H7 (cell line): ENCODE measurements around the gene DMD. TPM values are rescaled to one million over a fixed set of nuclear protein-coding genes. Genes with fewer than 3 reads are reported as not detected.

ENCODE experiments used
- DNase-seq: peaks from one replicate; pipeline ENCODE4 v3.0.0; 2012
- H3K27me3 ChIP-seq: 2 replicates; pipeline ENCODE4 v1.6.0; 2011; ENCODE audit warnings: mild to moderate bottlenecking, low read length; ENCODE audit not compliant: control insufficient read depth, insufficient read depth
- H3K36me3 ChIP-seq: replicated peaks from 2 replicates; pipeline ENCODE4 v1.5.1; 2011; ENCODE audit warnings: low read length; ENCODE audit not compliant: control insufficient read depth, insufficient read depth
- H3K4me3 ChIP-seq: 2 replicates; pipeline ENCODE4 v1.5.1; 2011; ENCODE audit warnings: low read depth, mild to moderate bottlenecking, control low read depth, low read length, moderate library complexity; ENCODE audit not compliant: insufficient read depth
- total RNA-seq: library from RNA; depleted of rRNA; stranded (reverse); fragments of >200 nt; shearing (Covaris generic); gene quantifications from 2 replicates; pipeline ENCODE4 v1.2.3, GENCODE V29; 2014

DMD gene
- total RNA-seq, 1 experiment from 2014 or later, result 17.1 TPM

- no peaks in the 10 kb centered on the region for H3K27me3 ChIP-seq
- H3K4me3 ChIP-seq, result no peak overlapping the region
- no peaks in the 10 kb centered on the region for H3K36me3 ChIP-seq
- DNase-seq, result no peak
These were observed 1910.1 kb downstream of the DMD start for GRCh38 chrX:31301203-31301602.

DNA sequence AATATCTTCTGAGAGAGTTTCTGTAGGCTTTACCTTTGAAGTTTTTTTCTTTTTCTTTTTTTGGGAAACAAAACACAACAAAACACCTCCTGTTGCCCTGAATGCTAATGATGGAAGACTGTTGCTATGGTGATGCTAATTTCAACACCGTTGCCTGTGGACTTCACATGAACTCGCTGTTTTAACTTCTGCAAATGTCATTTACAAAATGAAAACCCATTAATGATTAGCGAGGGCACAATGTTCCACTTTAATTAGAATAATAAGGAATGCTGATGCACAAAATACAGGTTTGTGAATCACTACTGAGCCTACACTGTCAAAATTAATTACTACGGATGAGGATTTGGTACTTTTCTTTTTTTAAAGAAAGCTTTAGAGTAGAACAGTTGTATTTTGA lies 1912.4 kb downstream of the DMD start:
- H3K27me3 ChIP-seq, result no peaks in the 10 kb centered on the region
- no peak overlapping the region for H3K4me3 ChIP-seq
- no peak for DNase-seq
- H3K36me3 ChIP-seq, result no peaks in the 10 kb centered on the region

- Histone ChIP-seq H3K4me3 (no peak overlapping the region), H3K36me3 (no peaks in the 10 kb centered on the region), H3K27me3 (no peaks in the 10 kb centered on the region)
- no peak for DNase-seq
These were observed 1913.5 kb downstream of the DMD start for GRCh38 chrX:31297881-31298280.

- H3K36me3 ChIP-seq, result no peaks in the 10 kb centered on the region
- no peaks in the 10 kb centered on the region for H3K27me3 ChIP-seq
- DNase-seq, result no peak
- H3K4me3 ChIP-seq, result no peak overlapping the region
These were observed 1916.9 kb downstream of the DMD start for GRCh38 chrX:31294475-31294874.

GRCh38 chrX:31293409-31293808 lies 1917.9 kb downstream of the DMD start:
- Histone ChIP-seq H3K36me3 (no peaks in the 10 kb centered on the region), H3K27me3 (no peaks in the 10 kb centered on the region), H3K4me3 (no peak overlapping the region)
- no peak for DNase-seq

DNA sequence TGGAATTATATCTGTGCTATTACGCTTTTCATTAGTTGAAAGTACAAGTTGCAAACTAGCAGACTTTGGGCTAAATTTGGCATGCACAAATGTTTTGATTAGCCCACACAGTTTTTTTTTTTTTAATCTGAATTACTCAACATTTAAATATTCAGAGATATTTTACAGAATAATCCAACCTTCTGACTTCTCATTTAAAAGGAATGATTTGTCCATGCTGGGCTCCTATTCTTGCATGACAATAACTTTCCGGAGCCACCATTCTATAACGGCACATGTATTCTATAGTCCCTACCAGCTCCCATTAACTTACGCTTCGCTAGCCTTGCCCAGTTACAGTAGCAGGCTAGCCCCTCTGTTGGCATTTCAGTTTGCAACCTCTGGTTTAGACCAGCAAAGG lies 1920.2 kb downstream of the DMD start:
- H3K36me3 ChIP-seq, result no peaks in the 10 kb centered on the region
- no peak for DNase-seq
- H3K4me3 ChIP-seq, result no peak overlapping the region
- H3K27me3 ChIP-seq, result no peaks in the 10 kb centered on the region

DNA sequence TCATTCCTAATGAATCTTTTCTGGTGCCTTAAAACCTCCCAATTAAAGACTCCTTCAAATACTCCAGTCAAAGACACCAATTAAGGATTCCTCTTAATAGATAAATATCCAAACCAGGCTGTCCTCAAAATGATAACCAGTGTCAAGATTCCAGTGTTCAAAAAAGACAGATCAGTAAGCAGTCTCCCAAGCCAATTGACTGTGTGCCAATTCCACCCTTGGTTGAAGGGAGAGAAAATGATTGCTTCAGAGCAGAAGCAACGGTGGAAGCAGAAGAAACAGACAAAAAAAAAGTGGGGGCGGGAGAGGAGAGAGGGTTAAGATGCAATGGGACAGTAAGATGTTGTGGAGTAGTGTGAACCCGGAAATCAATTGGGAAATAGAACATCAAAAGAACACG lies 1923.5 kb downstream of the DMD start:
- no peaks in the 10 kb centered on the region for H3K27me3 ChIP-seq
- no peaks in the 10 kb centered on the region for H3K36me3 ChIP-seq

DNA sequence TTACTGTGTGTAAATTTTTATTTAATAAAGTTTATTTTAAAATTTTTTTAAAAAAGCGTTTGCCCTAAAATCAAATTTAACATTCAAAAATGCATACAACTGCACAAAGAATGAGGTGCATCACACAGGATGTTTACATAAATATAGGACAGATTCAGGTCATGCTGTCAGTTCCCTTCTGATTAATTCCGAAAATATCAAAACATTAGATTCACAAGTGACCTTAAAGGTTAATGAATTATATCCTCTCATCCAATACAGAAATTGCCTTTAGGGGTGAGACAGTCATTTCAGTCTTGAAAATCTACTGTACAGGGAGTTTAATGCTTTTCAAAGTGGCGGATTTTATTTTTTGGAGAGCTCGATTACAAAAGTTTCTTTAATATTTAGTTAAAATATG lies 1930.8 kb downstream of the DMD start:
- H3K36me3 ChIP-seq, result no peaks in the 10 kb centered on the region
- no peak overlapping the region for H3K4me3 ChIP-seq
- no peak for DNase-seq
- no peaks in the 10 kb centered on the region for H3K27me3 ChIP-seq

More for the DNA sequence above, 1923.5 kb downstream of the DMD start:
- H3K4me3 ChIP-seq, result no peak overlapping the region
- DNase-seq, result no peak

- Histone ChIP-seq H3K4me3 (no peak overlapping the region), H3K27me3 (no peaks in the 10 kb centered on the region), H3K36me3 (no peaks in the 10 kb centered on the region)
- no peak for DNase-seq
These were observed 1932.0 kb downstream of the DMD start for GRCh38 chrX:31279359-31279758.

- Histone ChIP-seq H3K27me3 (no peaks in the 10 kb centered on the region), H3K36me3 (no peaks in the 10 kb centered on the region), H3K4me3 (no peak overlapping the region)
- DNase-seq, result no peak
These were observed 1938.9 kb downstream of the DMD start for GRCh38 chrX:31272472-31272775.

DNA sequence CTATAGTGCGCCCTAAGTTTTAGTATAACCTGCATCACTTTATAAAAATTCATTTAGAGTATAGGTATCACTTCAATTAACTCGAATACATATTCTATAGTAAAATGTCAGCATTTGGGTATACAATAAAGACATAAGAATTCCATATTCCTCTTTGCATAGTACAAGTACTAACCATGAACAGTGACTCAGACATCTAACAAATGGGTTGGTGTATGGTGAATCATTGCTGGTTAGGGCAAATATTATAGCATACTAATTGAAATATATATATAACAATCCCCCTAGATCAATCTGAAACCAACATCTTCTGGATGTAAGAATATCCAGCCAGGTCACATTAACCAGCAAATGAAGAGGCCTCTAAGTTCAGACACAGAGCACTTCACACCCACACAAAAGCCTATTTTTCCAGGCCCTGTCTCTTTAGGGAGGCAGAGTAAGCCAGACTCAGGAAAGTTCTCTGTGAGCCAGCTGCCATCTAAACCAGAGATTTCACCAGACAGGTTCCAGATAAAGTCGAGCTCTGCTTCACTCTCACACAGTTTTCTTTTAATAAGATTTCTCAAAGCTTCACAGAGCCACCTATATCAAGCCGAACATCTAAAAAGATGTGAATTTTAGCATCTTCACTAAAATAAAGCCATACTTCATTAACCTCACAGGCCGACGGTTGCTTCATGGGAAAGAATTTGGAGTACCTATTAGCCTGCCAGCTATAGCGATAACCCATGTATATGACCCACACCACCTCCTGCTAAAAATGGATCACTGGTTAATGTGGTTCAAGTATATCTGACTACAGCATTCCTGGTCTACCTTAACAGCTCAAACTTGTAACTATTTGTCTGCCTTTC lies 1939.5 kb downstream of the DMD start:
- no peaks in the 10 kb centered on the region for H3K27me3 ChIP-seq
- DNase-seq, result no peak
- H3K36me3 ChIP-seq, result no peaks in the 10 kb centered on the region
- no peak overlapping the region for H3K4me3 ChIP-seq

GRCh38 chrX:31269914-31270313 lies 1941.4 kb downstream of the DMD start:
- H3K36me3 ChIP-seq, result no peaks in the 10 kb centered on the region
- no peaks in the 10 kb centered on the region; the same call in 1 of the 2 replicates for H3K27me3 ChIP-seq
- DNase-seq, result no peak
- no peak overlapping the region for H3K4me3 ChIP-seq

DNA sequence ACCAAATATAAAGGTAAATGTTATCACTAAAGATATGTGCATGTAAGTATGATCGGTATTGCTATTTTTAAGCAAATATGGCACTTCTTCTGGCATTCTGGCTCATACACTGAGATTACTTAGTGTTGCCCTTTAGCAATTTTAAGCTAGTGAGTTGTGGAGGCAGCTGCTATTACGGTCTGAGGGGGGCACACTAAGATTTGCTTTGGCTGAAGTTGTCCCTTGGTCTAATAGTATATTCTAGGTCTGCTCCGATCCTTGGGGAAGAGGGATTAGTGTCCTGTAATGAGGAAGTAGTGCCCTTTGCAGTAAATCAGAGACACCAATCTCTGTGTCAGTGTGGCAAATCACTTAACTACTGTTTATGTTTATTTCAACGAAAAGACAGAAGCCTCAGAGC lies 1943.0 kb downstream of the DMD start:
- Histone ChIP-seq H3K27me3 (no peaks in the 10 kb centered on the region; the same call in 1 of the 2 replicates), H3K36me3 (no peaks in the 10 kb centered on the region), H3K4me3 (no peak overlapping the region)
- peak; percentile 11 for DNase-seq

DNA sequence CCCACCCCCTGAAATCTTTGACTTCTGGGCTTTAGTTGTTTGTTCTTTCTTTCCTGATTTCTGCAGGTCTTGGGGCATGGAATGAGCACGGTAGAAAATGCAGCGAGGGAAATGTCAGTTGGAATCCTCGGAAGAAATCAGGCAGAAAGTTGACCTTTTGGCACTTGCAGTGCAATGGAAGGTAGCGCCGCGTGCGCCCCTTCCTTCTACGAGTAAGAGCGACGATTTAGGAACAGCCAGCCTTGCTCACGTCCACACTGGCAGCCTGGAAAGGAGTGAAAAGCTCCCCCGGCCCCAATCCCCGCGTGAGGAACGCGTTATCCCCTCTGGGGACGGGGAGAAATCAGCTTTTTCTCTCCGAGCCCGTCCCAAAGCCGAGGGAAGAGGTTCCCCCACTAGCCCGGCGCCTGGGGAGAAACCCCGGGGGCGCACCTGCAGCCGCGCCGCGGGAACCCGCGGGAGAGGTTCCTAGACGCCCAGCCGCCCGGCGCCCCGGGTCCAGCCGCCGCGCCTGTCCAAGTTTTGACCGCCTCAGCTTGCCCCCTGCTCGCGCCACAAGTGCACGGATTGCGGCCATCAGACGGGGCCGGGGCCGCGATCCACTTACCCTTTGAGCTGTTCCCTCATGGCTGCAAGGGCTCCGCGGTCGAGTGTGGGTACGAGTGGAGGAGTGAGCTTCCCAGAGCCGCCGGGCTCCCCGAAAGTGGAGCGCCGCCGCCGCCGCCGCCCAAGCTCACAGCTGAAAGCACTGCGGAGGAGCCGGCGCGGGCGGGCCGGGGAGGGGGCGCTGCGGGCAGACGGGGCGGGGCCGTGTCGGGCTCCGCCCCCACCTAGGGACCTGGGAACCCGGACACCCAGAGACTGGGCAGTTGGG lies 1944.9 kb downstream of the DMD start:
- Histone ChIP-seq H3K27me3 (no peaks in the 10 kb centered on the region; the same call in 1 of the 2 replicates), H3K36me3 (no peaks in the 10 kb centered on the region), H3K4me3 (peak overlapping the region; percentile 65)
- peak; percentile 93 for DNase-seq

GRCh38 chrX:31265383-31265782 lies 1946.0 kb downstream of the DMD start:
- no peaks in the 10 kb centered on the region; the same call in 1 of the 2 replicates for H3K27me3 ChIP-seq
- DNase-seq, result no peak
- no peak overlapping the region for H3K4me3 ChIP-seq
- no peaks in the 10 kb centered on the region for H3K36me3 ChIP-seq
